ENCODE results near the gene OR12D3.
"Not testable (repeated sequence)": the region's sequence is repeated elsewhere in the genome, so short reads cannot be mapped to it uniquely, and the experiment has no call there.

OR12D3 gene, protein sequence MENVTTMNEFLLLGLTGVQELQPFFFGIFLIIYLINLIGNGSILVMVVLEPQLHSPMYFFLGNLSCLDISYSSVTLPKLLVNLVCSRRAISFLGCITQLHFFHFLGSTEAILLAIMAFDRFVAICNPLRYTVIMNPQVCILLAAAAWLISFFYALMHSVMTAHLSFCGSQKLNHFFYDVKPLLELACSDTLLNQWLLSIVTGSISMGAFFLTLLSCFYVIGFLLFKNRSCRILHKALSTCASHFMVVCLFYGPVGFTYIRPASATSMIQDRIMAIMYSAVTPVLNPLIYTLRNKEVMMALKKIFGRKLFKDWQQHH

DNA sequence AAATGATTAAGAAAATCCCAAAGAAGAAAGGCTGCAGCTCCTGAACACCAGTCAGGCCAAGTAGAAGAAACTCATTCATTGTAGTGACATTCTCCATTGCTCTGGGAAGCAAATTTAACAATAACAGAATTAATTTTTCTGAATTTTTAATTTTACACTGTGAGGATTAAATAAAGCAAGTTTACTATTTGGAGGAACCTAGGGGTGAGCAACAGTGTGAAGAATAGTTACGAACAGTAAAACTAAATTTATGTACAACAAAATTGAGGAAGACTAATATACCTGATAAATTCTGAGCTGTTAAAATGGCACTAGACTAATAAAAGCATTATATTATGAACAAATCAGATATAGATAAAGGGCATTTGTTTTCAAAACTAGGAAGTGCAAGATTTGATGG, at the start of gene OR12D3:
Gene OR12D3, minus strand, starts transcription at position 101 of the 400 bp plus-strand sequence. Its CDS starts 4 bp downstream, at position 97.
- DNase-seq (ENCODE audit: low spot score): no peak

DNA sequence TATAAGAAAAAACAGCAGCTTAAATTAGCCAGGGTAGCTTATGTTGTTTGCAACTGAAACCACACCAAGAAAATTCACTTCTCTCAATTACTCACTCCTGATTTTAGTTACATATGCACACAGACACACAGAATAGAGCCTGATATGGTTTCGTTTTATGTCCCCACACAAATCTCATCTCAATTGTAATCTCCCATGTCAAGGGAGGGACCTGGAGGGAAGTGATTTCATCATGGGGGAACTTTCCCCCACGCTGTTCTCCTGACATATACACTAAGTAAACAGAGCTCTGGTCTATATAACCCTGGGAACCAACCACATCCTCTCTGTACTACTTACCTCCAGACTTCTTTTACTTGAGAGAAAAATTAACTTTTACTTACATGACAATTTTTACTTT, 49.5 kb upstream of the OR12D3 start:
- DNase-seq (ENCODE audit: low spot score): no peak

DNA sequence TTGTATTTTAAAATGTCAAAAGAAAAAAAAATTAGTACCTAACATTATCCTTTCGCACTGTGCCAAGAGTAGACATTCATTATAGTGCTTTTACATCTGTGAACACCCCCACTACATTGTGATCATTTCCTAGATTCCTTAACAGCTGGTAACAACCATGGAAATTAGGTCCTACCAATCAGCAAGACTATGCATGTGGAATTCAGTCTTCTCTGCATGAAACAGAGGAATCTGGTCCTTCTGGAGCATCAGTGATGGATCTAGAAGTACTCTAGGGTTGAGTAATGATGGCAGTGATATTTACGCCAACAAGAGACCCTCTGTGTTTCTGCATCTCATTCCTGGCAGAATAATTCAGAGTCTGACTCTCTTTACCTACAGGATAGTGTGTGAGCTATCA, 49.1 kb upstream of the OR12D3 start:
- DNase-seq (ENCODE audit: low spot score): no peak

DNA sequence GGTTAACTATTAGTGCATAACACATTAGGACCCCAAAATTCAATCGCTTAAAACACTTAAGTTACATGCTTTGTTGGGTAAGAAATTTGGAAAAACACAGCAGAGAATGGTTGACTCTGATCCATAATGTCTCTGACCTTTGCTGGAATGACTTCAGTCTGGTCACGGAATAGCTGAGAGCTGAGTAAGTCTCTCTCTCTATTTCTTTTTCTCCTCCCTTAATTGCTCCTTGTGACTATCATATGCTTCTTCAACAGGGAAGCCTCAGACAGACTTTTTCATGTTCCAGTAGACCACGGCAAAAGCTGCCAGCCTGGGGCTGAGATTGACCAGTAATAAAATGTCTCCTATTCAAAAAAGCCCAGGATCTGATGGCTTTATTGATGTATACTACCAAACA, 44.4 kb upstream of the OR12D3 start:
- no peak for DNase-seq (ENCODE audit: low spot score)

DNA sequence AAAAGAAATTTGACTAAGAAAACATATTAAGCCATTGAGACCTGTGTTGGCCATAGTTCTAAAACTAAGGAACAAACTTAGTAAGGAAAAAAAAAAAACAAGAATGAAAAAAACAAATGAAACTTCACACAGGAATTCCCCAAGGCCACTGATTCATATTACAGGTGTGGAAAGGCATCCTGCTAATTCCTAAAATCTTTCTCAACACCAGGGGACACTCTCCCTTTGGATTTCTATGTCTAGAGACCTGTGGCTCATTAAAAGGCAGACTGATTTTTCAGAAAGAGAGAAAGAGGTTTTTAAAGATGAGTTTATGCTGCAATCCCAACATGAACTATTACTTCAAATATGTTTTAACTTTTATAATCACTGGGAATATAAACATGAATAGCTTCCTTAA, 39.5 kb upstream of the OR12D3 start, which contains the start of gene OR12D1:
Gene OR12D1, plus strand, starts transcription at position 341 of the 400 bp plus-strand sequence.
- DNase-seq (ENCODE audit: low spot score): no peak

DNA sequence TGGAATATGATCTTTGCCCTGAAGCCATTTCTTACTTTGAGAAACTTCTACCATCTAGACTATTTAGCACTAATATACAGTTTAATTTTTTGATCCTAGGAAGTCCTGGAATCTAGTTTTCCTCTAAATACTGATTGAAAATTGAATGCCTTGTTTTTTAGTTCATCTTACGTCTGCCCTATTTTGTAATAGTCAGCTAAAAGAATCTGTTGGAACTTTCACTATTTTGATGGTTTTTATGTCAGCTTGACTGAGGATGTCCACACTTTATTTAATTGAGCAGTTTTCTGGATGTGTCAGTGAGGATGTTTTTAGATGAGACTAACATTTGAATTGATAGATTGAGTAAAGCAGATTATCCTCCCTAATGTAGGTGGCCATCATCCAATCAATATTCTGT, 28.7 kb upstream of the OR12D3 start:
- no peak for DNase-seq (ENCODE audit: low spot score)

DNA sequence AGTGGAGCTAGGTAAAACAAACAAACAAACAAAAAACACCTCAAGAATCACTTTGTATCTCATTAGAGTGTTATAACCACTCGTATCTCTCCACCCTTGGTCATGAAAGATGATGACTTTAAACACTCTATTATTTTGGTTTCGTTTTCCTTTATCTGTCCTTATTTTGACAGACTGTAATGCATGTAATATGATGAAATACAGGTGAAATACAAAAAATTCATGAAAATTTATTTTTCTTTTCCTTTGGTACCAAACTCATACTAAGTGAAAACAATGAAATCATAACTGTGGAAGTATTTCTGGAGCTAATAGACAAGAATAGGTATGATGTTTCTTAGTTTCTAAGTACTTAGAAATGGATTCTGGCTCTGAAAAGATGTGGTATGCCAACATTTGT, 24.4 kb upstream of the OR12D3 start:
- DNase-seq (ENCODE audit: low spot score): no peak

DNA sequence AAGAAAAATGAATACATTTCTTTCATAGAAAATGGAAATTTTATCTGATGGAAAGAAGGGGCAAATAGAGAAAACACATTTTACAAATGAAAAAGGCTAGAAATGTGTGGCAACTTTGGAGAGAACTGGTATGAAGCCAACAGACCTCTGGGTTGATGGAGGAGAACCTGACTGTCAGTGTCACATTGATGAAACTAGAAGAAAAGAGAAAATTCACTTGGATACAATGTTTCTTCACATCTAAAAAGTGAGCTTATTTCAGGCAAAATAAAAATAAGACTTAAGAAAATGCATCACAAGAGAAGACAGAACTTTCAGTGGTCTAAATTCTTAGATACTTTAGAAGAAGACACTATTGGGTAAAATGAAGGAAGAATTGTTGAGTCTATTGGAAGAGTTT, 20.2 kb upstream of the OR12D3 start, which contains the start of gene OR12D2:
Gene OR12D2, plus strand, starts transcription at position 301 of the 400 bp plus-strand sequence. CDS start 1,069 bp downstream, outside the sequence.
- no peak for DNase-seq (ENCODE audit: low spot score)

DNA sequence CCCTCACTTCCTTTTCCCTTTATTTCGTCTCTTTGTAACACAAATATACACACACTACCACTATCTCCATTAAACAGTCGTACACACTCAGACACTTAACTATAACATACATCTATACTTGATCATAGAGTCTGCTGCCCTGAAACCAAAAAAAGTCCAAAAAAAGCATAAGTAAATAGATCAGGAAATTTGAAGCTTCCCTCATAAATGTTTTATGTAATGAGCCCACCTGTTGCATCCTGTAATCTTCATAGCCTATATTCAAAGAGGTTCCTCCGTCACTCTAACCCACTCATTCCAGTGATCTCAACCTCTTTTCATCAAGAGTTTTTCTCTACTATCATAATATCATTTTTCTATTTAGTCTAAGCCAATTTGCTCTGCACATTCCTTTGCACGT, 13.4 kb upstream of the OR12D3 start:
- DNase-seq (ENCODE audit: low spot score): no peak

DNA sequence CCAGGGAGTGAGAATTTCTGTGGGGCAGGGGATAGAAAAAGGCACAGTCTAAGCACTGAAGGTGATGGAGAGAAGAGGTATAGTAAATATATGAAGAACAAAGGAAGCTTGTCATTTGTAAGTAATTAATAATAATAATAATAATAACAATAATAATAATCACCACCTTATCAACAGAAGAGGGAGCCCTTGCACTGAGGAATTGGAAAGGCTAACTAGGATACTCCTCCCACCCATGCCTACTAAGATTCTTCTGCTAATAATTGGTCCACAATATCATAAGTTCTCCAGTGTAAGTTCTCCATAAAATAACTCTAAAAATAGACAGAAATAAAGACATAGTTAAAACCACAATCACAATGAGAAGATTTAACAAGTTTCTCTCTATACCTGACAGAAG, 912 bp upstream of the OR12D3 start:
- DNase-seq (ENCODE audit: low spot score): peak; percentile 20

DNA sequence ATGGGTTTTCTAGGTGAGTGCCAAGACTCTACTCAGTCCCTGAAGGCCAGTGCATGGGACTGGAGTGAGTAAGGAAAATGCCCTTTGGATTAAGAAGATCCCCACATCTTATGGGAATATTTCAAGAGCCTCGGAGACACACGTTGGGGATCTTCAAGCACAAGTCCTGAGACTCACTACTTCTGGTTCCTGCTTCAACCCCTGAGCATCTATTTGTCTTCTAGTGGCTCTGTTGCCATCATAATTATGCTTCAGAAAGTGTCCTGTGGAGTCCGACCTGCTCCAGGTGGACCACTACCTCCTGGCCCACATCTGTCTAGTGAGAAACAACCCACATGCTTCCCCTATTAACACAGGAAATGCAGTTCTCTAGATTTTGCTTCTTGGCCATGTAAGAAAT, 6.3 kb downstream of the OR12D3 start, which contains the start of gene OR5V1:
Gene OR5V1, minus strand, starts transcription at position 101 of the 400 bp plus-strand sequence. CDS start 12,670 bp downstream, outside the sequence.
- no peak for DNase-seq (ENCODE audit: low spot score)

DNA sequence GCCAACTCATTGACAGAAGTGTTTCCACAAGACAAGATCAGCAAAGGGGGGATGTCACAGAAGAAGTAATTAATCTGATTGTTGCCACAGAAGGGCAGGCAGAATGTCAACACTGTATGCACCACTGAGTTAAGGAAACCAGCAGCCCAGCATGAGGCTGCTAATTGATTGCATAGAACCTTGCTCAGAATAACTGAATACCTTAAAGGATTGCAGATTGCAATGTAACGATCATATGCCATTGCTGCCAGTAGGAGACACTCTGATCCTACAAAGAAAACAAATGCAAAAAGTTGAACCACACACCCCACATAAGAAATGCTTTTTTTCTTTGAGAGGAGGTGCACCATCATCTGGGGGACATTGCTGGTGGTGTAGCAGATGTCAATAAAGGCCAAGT, 19.5 kb downstream of the OR12D3 start:
- no peak for DNase-seq (ENCODE audit: low spot score)

DNA sequence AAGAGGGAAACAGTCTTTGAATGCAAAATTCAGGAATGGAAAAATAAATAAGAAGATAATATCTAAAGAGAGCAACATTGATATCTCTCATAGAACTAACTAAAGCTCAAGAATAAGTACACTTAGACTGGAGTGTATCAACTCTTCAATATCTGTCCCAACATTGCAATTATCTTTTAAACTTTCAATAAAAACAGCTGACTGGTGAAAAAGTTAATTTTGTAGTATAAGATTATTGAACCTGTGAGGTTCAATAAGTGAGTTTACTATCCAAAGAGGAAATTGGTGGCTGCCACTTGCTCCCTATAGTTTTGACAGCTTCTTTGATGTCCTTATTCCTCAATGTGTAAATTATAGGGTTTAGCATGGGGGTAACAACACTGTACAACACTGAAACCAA, 20.1 kb downstream of the OR12D3 start:
- no peak for DNase-seq (ENCODE audit: low spot score)

DNA sequence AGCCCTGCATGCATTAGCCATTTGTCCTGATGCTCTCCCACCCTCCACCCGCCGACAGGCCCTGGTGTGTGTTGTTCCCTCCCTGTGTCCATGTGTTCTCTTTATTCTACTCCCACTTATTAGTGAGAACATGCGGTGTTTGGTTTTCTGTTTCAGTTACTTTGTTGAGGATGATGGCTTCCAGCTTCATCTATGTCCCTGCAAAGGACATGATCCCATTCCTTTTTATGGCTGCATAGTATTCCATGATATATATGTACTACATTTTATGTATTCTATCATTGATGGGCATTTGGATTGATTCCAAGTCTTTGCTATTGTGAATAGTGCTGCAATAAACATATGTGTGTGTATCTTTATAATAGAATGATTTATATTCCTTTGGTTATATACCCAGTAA, 25.7 kb downstream of the OR12D3 start:
- DNase-seq (ENCODE audit: low spot score): not testable (repeated sequence)

DNA sequence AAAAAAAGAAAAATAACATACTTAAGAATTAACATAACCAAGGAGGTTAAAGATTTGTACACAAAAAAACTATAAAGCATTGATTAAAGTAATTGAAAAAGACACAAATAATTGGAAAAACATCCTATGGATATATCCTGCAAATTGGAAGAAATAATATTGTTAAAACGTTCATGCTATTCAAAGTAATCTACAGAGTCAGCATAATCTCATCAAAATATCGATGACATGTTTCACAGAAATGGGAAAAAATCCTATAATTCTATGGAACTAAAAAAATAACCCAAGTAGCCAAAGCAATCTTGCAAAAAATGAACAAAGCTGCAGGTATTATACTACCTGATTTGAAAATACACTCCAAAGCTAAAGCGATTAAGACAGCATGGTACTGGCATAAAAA, 29.7 kb downstream of the OR12D3 start:
- no peak for DNase-seq (ENCODE audit: low spot score)

DNA sequence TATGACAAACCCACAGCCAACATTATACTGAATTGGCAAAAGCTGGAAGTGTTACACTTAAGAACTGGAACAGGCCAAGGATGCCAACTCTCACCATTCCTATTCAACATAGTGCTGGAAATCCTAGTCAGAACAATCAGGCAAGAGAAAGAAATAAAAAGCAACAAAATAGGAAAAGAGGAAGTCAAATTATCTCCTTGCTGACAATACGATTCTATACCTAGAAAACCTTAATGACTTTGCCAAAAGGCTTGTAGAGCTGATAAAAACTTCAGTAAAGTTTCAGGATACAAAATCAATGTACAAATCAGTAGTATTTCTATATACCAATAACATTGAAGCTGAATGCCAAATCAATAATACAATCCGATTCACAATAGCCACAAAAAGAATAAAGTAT, 38.8 kb downstream of the OR12D3 start:
- DNase-seq (ENCODE audit: low spot score): no peak

DNA sequence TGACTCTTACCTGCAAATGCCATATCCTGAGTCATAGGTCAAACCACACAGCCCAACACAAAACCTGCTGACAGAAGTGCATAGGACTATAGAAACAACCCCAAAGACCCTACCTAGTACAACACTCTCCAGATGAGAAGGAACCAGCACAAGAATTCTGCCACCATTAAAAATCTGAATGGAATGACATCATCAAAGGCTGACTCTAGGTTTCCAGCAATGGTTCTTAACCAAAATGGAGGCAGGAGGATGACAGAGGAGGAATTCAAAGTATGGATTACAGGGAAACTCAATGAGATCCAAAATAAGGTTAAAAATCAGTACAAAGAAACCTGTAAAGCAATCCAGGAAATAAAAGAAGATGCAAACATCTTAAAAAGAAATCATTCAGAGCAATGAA, 42.4 kb downstream of the OR12D3 start:
- no peak for DNase-seq (ENCODE audit: low spot score)

DNA sequence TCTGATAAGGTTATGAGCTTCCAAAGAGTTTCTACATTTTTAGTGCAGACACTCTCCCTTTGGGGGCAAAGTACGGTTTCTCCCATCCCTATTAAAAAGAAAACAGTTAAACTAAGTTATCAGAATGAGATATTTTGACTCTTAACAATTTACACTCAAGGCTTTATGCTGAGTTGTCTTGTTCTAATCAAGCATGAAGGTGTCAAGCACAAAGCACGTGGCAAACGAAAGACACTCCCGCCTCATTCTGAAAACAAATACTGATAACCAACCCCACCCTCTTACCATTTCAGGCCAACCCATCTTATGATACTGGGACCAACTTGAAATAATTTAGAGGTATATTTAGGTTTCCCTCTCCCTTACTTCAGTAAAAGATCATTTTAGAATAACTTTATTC, 49.3 kb downstream of the OR12D3 start:
- DNase-seq (ENCODE audit: low spot score): no peak

All from iPS-NIHi11 (cell line).